ENCODE results near the gene DDX39B.
A peak's percentile ranks its signal among the peaks of the same experiment; 100 is the strongest.
"Not testable (repeated sequence)": the region's sequence is repeated elsewhere in the genome, so short reads cannot be mapped to it uniquely, and the experiment has no call there.

Gene DDX39B

GRCh38 chr6:31541658-31542521, at the start of gene DDX39B:
DDX39B (minus strand) TSS chr6:31542003; CDS start chr6:31540532, 1,471 bp downstream.
- DNase-seq, result peak; percentile 98

DNA sequence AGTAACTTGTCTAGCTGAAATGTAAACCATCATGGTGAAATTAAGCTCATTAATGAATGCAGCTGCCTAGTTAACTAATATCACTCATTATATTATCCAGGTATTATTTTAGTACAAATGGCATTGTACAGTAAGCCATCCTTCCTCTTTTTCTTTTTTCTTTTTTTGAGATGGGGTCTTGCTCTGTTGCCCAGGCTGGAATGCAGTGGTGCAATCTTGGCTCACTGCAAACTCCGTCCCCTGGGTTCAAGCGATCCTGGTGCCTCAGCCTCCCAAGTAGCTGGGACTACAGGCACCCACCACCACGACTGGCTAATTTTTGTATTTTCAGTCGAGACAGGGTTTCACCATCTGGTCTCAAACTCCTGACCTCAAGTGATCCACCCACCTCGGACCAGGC, 48.9 kb upstream of the DDX39B start:
- not testable (repeated sequence) for DNase-seq

DNA sequence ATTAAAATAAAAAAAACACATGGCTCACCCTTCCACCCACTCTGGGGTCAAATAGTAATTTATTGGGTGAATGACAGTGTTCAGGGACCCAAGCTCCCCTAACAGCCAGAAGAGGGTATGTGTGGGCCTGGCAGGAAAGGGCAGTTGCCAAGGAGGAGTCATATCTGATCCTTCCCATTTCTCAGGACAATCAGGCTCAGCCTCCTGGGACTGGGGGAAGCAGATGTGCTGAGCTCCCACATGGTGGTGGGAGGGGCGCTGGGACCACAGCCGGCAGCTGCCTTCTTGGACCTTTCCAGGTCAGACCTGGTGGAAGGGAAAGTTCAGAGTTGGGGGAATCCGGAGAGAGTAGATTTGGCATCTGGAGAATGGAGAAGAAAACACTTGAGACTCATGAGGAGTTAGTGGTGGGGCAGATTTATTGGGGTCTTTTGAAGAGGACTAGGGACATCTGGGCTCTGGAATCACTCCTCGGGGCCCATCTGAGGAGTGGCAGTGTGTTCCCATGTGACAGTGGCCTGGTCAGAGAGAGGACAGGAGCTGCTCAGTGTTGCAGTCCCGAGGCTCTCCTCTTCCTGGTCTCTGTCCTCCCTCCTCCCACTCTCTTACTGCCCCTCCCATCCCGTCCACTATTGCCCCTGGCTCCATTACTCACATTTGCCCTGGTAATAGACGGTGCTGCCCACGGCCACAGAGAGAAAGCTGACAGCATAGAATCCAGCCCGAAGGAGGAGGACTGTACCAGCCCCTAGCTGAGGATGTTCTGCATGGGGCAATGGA, 47.3 kb upstream of the DDX39B start:
- DNase-seq, result peak; percentile 73

GRCh38 chr6:31587791-31588777, 46.3 kb upstream of the DDX39B start:
- peak; percentile 55 for DNase-seq

DNA sequence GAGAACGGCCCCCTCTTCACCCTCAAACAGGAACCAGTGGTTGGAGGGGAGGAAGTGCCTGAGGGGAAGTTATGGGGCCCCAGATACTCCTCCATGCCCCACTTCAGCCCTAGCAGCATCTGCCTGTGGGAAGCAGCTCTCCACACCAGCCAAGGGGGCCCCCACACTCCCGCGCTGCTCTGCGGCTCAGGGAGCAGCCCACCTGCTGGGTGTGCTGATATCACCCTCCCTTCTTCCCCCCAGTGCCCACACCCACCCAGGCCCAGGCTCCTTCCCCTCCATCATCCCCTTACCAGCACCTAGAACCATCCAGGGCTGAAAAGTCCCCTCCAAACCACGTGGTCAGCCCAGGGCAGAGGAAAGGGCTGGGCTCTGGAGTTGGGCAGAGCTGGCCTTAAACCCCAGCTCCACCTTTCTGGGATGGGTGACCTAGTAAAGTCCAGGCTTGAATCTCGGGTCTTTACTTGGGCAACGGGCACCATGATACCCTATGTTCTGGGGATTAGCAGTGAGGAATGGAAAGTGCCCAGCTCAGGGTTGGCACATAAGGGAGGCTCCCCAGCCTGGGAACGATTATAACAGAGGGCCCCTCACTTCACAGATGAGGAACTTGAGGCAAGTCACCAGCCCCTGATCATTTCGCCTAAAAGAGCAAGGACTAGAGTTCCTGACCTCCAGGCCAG, 44.9 kb upstream of the DDX39B start:
- DNase-seq, result peak; percentile 57

GRCh38 chr6:31586008-31586407, 44.2 kb upstream of the DDX39B start, which contains the start of gene LST1:
LST1 (plus strand) TSS chr6:31586277; CDS start chr6:31587300, 1,023 bp downstream.
- DNase-seq, result peak; percentile 74

DNA sequence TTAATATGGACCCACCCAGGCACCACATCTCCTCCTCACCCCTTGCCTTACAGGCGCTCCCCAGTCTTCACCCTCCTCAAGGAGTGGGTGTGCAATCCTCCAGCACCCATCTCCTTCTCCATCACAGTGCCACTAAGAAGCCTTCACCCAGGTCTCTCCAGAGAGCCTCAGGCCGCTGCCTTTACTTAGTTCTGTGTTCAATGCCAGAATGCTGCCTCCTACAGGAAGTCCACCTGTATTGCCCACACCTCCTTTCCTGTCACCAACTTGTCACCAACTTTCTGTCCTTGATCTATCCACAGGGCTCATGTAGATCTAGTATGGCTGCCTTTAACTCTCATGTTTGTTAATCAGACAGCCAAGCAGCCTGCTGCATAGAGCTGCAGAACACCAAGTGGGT, 43.7 kb upstream of the DDX39B start:
- peak; percentile 30 for DNase-seq

DNA sequence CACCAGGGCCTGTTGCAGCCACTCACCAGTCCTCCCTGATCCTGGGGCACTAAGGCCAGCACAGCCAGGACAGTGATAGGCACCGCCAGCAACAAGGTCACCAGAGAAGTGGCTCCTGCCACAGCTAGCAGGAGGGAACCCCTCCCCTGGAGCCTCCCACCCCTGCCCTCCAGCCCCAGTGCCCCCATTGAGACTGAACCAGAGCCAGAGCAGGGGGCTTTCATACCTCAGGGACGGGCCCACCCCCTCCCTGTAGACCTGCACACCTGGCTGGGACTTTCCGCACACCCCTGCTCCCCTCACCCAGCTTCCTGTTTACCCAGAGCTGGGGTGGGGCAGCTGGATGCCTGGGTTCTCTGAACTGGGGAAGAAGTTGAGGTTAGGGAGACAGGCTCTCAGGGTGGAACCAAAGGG, 40.4 kb upstream of the DDX39B start, which contains the start of gene LTB:
TSS of gene LTB (minus strand) at position 195 of the 414 bp plus-strand sequence. CDS start at position 188, 7 bp downstream.
- DNase-seq, result no peak

- DNase-seq, result no peak
These were observed 39.8 kb upstream of the DDX39B start for GRCh38 chr6:31581434-31582229.

DNA sequence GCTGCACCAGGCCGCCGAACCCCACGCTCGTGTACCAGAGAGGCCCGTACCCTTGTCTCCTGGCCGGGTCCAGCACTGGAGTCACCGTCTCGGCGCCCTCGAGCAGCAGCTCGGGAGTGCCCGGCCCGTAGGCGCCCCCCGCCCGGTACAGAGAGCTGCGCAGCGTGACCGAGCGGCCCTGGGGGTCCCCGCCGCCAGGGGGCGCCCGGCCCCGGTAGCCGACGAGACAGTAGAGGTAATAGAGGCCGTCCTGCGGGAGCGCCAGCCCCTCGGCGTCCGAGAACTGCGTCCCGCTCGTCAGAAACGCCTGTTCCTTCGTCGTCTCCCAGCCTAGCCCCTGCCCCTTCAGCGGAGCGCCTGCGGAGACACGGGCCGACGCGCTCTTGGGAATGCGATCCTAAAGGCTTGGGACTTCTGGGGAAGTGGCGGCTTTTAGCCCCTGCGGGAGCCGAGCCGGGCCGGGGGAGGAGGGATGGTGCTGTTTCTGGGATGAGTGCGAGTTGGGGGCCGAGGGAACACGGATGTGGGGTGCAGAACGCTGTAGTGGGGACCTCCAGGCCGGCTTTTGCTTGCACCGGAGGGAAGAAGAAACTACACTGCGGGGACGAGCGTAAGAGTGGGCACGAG, 39.1 kb upstream of the DDX39B start:
- DNase-seq, result peak; percentile 75

GRCh38 chr6:31580438-31580740, 38.6 kb upstream of the DDX39B start:
- DNase-seq, result no peak

GRCh38 chr6:31579546-31580437, 38.0 kb upstream of the DDX39B start:
- DNase-seq, result peak; percentile 44

DNA sequence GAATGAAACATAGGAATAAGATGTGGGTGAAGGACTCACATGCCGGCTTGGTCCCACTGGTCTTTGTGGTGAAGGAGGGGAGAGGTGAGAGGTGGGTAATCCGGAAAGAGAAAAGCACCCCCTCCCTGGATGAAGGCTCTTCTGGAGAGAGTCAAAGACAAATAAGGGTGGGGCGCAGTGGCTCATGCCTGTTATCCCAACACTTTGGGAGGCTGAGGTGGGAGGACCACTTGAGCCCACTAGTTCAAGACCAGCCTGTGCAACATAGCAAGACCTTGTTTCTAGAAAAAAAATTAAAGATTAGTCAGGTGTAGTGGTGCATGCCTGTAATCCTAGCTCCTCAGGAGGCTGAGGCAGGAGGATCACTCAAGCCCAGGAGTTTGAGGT, 37.3 kb upstream of the DDX39B start:
- DNase-seq, result peak; percentile 52

DNA sequence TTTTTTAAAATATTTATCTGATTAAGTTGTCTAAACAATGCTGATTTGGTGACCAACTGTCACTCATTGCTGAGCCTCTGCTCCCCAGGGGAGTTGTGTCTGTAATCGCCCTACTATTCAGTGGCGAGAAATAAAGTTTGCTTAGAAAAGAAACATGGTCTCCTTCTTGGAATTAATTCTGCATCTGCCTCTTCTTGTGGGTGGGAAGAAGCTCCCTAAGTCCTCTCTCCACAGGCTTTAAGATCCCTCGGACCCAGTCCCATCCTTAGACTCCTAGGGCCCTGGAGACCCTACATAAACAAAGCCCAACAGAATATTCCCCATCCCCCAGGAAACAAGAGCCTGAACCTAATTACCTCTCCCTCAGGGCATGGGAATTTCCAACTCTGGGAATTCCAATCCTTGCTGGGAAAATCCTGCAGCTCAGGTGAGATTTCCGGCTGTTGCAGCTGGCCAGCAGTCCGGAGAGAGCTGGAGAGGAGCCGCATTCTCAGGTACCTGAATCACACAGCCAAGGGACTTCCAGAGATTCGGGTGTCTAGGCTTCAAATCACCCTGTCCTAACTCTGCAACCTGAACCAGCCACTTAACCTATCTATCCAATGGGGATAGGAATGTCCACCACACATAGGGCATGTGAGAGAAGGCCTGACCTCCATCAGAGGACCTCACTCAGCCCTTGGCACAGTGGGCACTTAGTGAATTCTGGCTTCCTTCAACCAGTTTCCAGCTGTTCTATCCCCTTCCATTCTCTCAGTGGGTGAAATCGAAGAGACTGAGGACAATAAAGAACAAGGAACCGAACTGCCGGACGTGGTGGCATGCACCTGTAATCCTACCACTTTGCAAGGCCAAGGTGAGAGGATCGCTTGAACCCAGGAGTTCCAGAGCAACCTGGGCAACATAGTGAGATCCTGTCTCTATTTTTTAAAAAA, 36.6 kb upstream of the DDX39B start:
- DNase-seq, result peak; percentile 64

- peak; percentile 54 for DNase-seq
These were observed 35.8 kb upstream of the DDX39B start for GRCh38 chr6:31577579-31577966.

DNA sequence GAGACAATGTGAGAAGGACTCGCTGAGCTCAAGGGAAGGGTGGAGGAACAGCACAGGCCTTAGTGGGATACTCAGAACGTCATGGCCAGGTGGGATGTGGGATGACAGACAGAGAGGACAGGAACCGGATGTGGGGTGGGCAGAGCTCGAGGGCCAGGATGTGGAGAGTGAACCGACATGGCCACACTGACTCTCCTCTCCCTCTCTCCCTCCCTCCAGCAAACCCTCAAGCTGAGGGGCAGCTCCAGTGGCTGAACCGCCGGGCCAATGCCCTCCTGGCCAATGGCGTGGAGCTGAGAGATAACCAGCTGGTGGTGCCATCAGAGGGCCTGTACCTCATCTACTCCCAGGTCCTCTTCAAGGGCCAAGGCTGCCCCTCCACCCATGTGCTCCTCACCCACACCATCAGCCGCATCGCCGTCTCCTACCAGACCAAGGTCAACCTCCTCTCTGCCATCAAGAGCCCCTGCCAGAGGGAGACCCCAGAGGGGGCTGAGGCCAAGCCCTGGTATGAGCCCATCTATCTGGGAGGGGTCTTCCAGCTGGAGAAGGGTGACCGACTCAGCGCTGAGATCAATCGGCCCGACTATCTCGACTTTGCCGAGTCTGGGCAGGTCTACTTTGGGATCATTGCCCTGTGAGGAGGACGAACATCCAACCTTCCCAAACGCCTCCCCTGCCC, 35.2 kb upstream of the DDX39B start:
- peak; percentile 83 for DNase-seq

DNA sequence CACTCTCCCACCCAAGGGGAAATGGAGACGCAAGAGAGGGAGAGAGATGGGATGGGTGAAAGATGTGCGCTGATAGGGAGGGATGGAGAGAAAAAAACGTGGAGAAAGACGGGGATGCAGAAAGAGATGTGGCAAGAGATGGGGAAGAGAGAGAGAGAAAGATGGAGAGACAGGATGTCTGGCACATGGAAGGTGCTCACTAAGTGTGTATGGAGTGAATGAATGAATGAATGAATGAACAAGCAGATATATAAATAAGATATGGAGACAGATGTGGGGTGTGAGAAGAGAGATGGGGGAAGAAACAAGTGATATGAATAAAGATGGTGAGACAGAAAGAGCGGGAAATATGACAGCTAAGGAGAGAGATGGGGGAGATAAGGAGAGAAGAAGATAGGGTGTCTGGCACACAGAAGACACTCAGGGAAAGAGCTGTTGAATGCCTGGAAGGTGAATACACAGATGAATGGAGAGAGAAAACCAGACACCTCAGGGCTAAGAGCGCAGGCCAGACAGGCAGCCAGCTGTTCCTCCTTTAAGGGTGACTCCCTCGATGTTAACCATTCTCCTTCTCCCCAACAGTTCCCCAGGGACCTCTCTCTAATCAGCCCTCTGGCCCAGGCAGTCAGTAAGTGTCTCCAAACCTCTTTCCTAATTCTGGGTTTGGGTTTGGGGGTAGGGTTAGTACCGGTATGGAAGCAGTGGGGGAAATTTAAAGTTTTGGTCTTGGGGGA, 34.3 kb upstream of the DDX39B start:
- peak; percentile 64 for DNase-seq
